Endothelial cell (in vitro differentiated cells): ENCODE measurements around the gene TRPM5. TPM values are rescaled to one million over a fixed set of nuclear protein-coding genes. Genes with fewer than 3 reads are reported as not detected.
A peak's percentile ranks its signal among the peaks of the same experiment; 100 is the strongest.

ENCODE experiments used
- DNase-seq: peaks from one replicate; pipeline ENCODE4 v3.0.0; 2021; ENCODE audit warnings: low spot score
- H3K27ac Mint-ChIP-seq: one replicate; pipeline ENCODE4 v1.8.0; 2021; ENCODE audit warnings: mixed read lengths, inconsistent platforms; ENCODE audit not compliant: unreplicated experiment
- H3K27me3 Mint-ChIP-seq: one replicate; pipeline ENCODE4 v1.8.0; 2021; ENCODE audit warnings: mild to moderate bottlenecking, moderate library complexity, mixed read lengths, inconsistent platforms; ENCODE audit not compliant: unreplicated experiment
- H3K36me3 Mint-ChIP-seq: one replicate; pipeline ENCODE4 v1.8.0; 2021; ENCODE audit warnings: mild to moderate bottlenecking, low read depth, mixed read lengths, inconsistent platforms; ENCODE audit not compliant: unreplicated experiment
- H3K4me1 Mint-ChIP-seq: one replicate; pipeline ENCODE4 v1.8.0; 2021; ENCODE audit warnings: mild to moderate bottlenecking, mixed read lengths, inconsistent platforms; ENCODE audit not compliant: unreplicated experiment
- H3K4me3 Mint-ChIP-seq: one replicate; pipeline ENCODE4 v1.8.0; 2021; ENCODE audit warnings: mild to moderate bottlenecking, mixed read lengths, inconsistent platforms; ENCODE audit not compliant: unreplicated experiment
- H3K9me3 Mint-ChIP-seq: one replicate; pipeline ENCODE4 v1.8.0; 2021; ENCODE audit warnings: mixed read lengths, inconsistent platforms; ENCODE audit not compliant: unreplicated experiment
- long read RNA-seq: library from polyadenylated mRNA; unstranded; transcript quantifications from one replicate; pipeline ENCODE4 v2.0.0, GENCODE V29; 2020; ENCODE audit not compliant: unreplicated experiment
- total RNA-seq: library from RNA; stranded (reverse); fragmentation: NEBNext Ultra II Directional; extraction: Animal tissue kit (Norgen Biotek cat#: 25700); gene quantifications from one replicate; pipeline ENCODE4 v1.2.1, GENCODE V29; 2021; ENCODE audit not compliant: unreplicated experiment
- TF ChIP-seq, protein P1 (sequence below): fragments of 200-600 bp; sonication (generic); IDR thresholded peaks from one replicate; pipeline ENCODE4 v1.5.0; 2021; ENCODE audit warnings: antibody characterized with exemption; ENCODE audit not compliant: unreplicated experiment

Gene TRPM5, protein sequence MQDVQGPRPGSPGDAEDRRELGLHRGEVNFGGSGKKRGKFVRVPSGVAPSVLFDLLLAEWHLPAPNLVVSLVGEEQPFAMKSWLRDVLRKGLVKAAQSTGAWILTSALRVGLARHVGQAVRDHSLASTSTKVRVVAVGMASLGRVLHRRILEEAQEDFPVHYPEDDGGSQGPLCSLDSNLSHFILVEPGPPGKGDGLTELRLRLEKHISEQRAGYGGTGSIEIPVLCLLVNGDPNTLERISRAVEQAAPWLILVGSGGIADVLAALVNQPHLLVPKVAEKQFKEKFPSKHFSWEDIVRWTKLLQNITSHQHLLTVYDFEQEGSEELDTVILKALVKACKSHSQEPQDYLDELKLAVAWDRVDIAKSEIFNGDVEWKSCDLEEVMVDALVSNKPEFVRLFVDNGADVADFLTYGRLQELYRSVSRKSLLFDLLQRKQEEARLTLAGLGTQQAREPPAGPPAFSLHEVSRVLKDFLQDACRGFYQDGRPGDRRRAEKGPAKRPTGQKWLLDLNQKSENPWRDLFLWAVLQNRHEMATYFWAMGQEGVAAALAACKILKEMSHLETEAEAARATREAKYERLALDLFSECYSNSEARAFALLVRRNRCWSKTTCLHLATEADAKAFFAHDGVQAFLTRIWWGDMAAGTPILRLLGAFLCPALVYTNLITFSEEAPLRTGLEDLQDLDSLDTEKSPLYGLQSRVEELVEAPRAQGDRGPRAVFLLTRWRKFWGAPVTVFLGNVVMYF (N-terminal part only)
- total RNA-seq = 0.38 TPM
- long read RNA-seq = 0 reads

DNA sequence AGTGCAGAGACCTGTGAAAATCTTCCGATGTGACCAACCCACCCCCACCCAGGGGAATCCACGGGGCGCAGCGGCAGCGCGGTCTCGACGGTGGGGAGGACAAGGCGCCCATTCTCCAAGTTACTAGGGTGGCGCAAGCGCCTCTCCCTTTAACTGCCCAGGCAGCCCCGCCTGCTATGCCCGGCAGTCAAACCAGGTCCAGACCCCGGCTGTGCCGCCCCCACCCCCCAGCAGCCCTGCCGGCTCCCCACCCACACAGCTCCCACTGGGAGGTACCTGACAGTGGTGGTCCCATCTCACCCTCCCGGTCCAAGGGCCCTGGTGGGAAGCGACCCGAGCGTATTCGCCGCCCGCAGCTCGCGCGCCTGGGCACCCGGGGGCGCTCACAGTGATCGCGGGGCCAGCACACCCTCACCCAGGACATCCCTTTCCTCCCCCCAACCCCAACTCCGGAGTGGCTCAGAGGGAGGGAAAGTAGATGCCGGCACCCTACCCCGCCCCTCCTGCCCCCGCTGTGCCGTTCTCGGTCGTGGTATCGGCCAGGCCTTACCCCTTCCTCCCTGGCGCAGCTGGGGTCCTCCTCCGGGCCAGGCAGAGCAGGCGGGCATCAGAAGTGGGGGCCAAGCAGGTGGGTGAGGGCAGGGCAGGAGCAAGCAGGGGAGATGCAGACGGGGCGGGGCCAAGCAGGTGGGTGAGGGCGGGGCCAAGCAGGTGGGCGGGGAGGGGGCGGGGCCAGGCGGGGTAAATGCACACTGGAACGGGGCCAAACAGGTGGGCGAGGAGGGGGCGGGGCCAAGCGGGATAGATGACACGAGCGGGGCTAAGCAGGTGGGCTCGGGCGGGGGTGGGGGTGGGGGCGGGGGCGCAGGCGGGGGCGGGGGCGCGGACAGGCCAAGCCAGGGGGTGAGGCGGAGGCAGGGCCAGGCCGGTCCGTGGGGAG is at the start of gene TRPM5:
TSS of gene TRPM5 (minus strand) at position 634 of the 940 bp plus-strand sequence. CDS start 21,478 bp downstream, outside the sequence.
- Mint-ChIP-seq H3K27ac (no peak within 1 kb of the TSS), H3K4me1 (peaks cover 22% of the 10 kb centered on the region), H3K36me3 (no peaks in the 10 kb centered on the region), H3K9me3 (no peaks in the 10 kb centered on the region), H3K27me3 (peaks cover 7% of the 10 kb centered on the region), H3K4me3 (peak within 1 kb of the TSS; percentile 91)
- TF ChIP-seq, protein P1, sequence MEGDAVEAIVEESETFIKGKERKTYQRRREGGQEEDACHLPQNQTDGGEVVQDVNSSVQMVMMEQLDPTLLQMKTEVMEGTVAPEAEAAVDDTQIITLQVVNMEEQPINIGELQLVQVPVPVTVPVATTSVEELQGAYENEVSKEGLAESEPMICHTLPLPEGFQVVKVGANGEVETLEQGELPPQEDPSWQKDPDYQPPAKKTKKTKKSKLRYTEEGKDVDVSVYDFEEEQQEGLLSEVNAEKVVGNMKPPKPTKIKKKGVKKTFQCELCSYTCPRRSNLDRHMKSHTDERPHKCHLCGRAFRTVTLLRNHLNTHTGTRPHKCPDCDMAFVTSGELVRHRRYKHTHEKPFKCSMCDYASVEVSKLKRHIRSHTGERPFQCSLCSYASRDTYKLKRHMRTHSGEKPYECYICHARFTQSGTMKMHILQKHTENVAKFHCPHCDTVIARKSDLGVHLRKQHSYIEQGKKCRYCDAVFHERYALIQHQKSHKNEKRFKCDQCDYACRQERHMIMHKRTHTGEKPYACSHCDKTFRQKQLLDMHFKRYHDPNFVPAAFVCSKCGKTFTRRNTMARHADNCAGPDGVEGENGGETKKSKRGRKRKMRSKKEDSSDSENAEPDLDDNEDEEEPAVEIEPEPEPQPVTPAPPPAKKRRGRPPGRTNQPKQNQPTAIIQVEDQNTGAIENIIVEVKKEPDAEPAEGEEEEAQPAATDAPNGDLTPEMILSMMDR = no peak
- peak; percentile 36 for DNase-seq

DNA sequence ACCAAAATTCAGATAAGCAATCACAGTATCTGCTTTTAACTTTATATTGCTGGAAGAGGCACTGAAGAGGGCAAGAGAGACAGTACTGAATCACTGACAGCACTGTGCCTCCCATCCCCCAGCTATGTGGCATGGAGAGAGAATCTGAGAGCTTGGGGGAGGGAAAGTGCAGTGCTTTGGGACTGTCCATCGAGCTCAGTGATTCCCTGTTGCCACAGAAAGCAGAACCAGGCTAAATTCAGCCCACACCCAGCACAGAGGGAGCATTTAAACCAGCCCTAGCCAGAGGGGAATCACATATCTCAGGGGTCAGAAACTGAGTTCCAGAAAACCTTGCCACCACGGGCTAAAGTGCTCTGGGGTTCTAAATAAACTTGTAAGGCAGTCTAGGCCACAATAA is 44.8 kb upstream of the TRPM5 start:
- Mint-ChIP-seq H3K4me3 (no peak overlapping the region), H3K27ac (no peak overlapping the region), H3K9me3 (no peaks in the 10 kb centered on the region), H3K36me3 (peaks cover 10% of the 10 kb centered on the region), H3K27me3 (peaks cover 4% of the 10 kb centered on the region), H3K4me1 (no peaks in the 10 kb centered on the region)
- no peak for DNase-seq
- TF ChIP-seq, protein P1 = no peak

DNA sequence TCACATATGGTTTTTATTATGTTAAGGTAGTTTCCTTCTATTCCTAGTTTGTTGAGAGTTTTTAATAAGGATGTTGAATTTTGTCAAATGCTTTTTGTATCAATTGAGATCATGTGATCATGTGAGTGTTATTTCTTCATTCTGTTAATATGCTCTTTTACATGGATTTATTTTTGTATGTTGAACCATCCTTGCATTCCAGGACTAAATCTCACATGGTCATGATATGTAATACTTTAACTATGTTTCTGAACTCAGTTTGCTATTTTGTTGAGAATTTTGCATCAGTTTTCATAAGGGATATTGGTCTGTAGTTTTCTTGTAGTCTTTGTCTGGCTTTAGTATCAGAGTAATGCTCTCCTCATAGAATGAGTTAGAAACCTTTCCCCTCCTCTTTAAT is 43.7 kb upstream of the TRPM5 start:
- no peak overlapping the region for H3K27ac Mint-ChIP-seq
- H3K4me1 Mint-ChIP-seq = no peaks in the 10 kb centered on the region
- peaks cover 14% of the 10 kb centered on the region for H3K36me3 Mint-ChIP-seq
- TF ChIP-seq, protein P1 = no peak
- DNase-seq = no peak
- peaks cover 4% of the 10 kb centered on the region for H3K27me3 Mint-ChIP-seq
- H3K9me3 Mint-ChIP-seq = no peaks in the 10 kb centered on the region
- no peak overlapping the region for H3K4me3 Mint-ChIP-seq

DNA sequence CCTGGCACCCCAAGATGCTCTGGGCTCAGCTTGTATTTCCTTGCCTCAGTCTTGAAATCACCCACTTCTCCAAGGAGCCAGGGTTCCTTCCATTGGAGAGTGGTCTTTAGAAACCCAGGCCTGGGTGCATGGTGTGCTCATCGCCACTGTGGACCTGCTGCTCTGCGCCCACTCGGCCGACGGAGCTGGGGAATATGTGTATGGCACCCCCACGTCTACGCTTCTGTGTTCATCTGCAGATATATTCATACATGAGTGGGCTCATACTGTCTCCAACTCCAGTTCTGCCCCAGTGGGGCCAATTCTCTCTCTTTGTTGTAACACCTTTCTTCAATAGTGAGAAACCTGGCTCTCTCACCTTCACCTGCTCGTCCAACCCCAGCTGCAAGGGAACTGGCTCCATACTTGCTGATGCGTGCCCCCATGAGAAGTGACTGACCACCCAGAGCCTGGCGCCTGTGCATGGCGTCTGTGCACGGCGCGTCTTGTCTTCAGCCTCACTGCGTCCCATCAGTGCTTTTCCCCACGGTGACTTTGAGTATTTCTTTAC is 40.3 kb upstream of the TRPM5 start:
- Mint-ChIP-seq H3K27me3 (peaks cover 6% of the 10 kb centered on the region), H3K4me1 (no peaks in the 10 kb centered on the region), H3K9me3 (no peaks in the 10 kb centered on the region), H3K36me3 (peaks cover 36% of the 10 kb centered on the region), H3K4me3 (no peak overlapping the region), H3K27ac (no peak overlapping the region)
- TF ChIP-seq, protein P1 = no peak
- no peak for DNase-seq
